Anterior cingulate cortex (tissue), 58 donors: ENCODE results near the gene CUL3.
"Not testable (repeated sequence)": the region's sequence is repeated elsewhere in the genome, so short reads cannot be mapped to it uniquely, and the experiment has no call there.

ENCODE experiments used
- DNase-seq, 58 donors: peaks; one replicate each; lab custom pipeline; 2025; lab: John Stamatoyannopoulos, UW

Gene CUL3

GRCh38 chr2:224551693-224552092 lies 33.5 kb downstream of the CUL3 start:
- DNase-seq, result no peak

DNA sequence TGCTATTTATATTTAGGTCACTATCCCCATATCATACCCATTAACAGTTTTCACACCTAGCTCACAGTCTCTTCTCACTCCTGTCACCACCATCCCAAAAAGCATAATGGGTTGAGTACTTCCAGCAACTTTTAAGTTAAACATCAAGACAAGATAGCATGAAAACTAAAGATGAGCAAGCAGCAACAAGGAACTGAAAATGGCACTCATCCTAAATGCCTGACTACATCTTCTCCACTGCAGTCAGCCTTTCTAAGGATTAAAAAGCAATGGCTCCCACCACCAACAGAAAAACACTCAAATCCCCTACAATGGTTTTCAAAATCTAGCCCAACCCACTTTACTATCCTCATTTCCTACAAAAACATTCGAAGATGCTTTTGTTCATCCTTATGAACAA lies 38.2 kb downstream of the CUL3 start:
- no peak for DNase-seq

GRCh38 chr2:224545884-224546644 lies 39.1 kb downstream of the CUL3 start:
- no peak for DNase-seq

GRCh38 chr2:224543939-224544338 lies 41.2 kb downstream of the CUL3 start:
- DNase-seq, result no peak

DNA sequence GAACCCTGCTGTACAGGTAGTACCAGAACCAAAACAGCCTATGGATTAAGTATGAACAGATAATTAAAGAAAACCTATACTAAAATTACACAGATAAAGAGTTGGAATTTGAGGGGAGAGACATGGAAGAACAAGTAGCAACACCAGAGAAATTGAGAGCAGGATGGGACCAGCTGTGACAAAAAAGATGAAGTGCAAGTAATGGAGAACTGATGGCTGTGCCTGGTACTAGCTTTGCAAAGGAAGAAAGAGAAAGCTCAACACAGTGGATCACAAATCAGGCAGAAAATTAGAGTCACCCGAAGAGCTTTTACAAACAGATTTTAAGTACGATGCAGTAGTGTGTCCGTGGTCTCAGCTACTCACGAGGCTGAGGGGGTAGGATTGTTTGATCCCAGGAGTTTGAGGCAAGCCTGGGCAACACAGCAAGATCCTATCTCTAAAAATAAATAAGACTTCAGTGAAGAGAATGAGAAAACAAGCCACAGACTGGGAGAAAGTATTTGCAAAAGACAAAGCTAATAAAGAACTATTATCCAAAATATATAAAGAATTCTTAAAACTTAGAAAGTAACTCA lies 46.5 kb downstream of the CUL3 start:
- DNase-seq, result no peak

GRCh38 chr2:224532931-224533330 lies 52.2 kb downstream of the CUL3 start:
- DNase-seq, result no peak

DNA sequence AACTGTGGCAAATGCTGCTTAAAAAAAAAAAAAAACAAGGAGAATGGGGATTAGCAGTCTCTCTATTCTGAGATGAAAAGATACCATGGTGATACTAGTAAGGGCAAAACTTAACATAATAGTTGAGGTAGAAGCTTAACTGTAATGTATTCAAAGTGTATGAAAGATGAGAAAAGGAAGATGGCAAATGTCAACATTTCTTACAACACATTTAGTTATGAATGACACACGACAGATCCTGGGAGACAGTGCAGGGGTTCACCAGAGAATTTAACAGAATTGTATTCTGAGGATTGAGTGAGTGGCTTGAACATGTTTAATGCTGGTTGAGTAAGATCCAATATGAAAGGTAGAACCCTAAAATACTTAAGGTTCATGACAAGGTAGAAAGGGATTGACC lies 52.7 kb downstream of the CUL3 start:
- no peak for DNase-seq

DNA sequence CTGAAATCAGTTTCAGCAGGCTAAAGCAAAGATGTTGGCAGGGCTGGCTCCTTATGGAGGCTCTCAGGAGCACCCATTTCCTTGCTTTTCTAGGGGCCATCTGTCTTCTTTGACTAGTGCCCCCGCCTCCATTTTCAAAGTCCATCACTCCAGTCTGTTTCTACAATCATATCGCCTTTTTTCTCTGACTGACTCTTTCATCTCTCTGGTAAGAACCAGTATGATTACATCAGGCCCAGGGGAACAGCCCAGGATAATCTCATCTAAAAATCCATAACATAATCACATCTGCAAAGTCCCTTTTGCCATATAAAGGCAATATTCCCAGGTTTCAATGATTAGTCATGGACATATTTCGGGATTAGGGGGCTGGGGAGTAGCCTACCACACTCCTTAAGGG lies 57.0 kb downstream of the CUL3 start:
- no peak for DNase-seq

DNA sequence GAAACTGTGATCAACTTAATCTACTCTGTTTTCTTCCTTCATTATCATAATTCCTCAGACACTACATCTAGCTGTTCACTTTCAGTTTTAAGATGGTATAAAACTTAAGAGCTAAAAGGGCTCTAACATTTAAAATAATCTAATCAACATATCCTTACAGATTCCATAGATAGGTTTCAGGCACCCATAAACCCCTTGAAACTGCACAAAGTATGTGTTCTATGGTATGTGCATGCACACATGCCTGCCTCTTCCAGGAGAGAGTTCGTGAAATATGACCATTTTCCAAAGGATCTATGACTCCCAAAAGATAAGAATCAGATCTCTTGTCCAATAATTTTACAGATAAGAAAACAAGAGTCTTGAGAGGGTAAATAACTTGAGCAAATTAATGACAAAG lies 59.4 kb downstream of the CUL3 start:
- no peak for DNase-seq

GRCh38 chr2:224524657-224525056 lies 60.5 kb downstream of the CUL3 start:
- no peak for DNase-seq

GRCh38 chr2:224523626-224524577 lies 61.3 kb downstream of the CUL3 start:
- no peak for DNase-seq

DNA sequence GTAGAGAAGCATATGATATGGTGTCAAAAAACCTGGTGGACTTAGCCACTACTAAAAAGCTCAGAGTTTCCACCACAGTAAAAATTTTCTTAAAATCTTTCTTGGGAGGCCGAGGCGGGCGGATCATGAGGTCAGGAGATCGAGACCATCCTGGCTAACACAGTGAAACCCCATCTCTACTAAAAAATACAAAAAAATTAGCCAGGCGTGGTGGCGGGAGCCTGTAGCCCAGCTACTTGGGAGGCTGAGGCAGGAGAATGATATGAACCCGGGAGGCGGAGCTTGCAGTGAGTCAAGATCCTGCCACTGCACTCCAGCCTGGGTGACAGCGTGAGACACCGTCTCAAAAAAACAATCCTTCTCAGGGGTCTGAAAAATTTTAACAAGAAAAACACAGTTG lies 62.7 kb downstream of the CUL3 start:
- not testable (repeated sequence) for DNase-seq

GRCh38 chr2:224520064-224520463 lies 65.1 kb downstream of the CUL3 start:
- no peak for DNase-seq

- no peak for DNase-seq
These were observed 66.2 kb downstream of the CUL3 start for GRCh38 chr2:224518806-224519580.

- no peak for DNase-seq
These were observed 67.2 kb downstream of the CUL3 start for GRCh38 chr2:224517963-224518362.

DNA sequence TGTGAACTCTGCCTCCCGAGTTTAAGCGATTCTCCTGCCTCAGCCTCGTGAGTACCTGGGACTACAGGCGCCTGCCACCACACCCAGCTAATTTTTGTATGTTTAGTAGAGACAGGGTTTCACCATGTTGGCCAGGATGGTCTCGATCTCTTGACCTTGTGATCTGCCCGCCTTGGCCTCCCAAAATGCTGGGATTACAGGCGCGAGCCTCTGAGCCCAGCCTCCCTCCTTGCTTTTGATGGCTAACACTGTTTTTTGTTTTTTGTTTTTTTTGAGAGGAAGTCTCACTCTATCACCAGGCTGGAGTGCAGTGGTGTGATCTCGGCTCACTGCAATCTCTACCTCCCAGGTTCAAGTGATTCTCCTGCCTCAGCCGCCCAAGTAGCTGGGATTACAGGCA lies 68.8 kb downstream of the CUL3 start:
- DNase-seq, result not testable (repeated sequence)

- no peak for DNase-seq
These were observed 71.2 kb downstream of the CUL3 start for GRCh38 chr2:224513991-224514390.

- no peak for DNase-seq
These were observed 77.4 kb downstream of the CUL3 start for GRCh38 chr2:224507789-224508188.

- no peak for DNase-seq
These were observed 78.7 kb downstream of the CUL3 start for GRCh38 chr2:224506494-224506893.

DNA sequence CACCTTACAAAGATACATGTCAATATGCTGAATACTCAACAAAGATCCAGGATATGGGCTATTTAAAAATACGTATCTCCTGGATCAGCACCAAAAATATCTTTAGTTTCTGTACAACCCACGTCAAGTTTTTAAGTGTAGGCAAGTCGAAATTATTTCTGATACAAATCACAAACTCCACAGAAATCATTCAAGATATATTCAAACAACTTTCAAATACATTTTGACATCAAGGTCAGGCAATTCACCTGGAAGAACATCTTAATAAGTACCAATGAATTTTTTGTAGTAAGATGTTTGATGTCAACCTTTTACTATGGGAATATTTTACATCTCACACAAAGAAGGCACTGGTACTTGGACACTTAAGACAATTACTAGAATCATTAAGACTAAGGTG lies 86.2 kb downstream of the CUL3 start:
- no peak for DNase-seq

- DNase-seq, result no peak
These were observed 92.6 kb downstream of the CUL3 start for GRCh38 chr2:224492531-224492930.
